HEK293 (cell line): ENCODE measurements around the gene SNX10.

ENCODE experiments used
- HOXA7 ChIP-seq: sonication (generic); formaldehyde crosslinking; IDR thresholded peaks from 2 replicates; pipeline ENCODE4 v1.8.1; 2022; ENCODE audit warnings: missing genetic modification reagents, borderline replicate concordance
- HOXC10 ChIP-seq: sonication (generic); formaldehyde crosslinking; IDR thresholded peaks from 2 replicates; pipeline ENCODE4 v1.8.1; 2023; ENCODE audit warnings: mild to moderate bottlenecking, missing genetic modification reagents
- KLF16 ChIP-seq: fragments of 450-650 bp; formaldehyde crosslinking; IDR thresholded peaks from 2 replicates; pipeline ENCODE4 v1.5.1; 2017; ENCODE audit warnings: missing biosample characterization, missing genetic modification characterization
- KLF9 ChIP-seq: fragments of 450-650 bp; formaldehyde crosslinking; IDR thresholded peaks from 2 replicates; pipeline ENCODE4 v1.5.1; 2016; ENCODE audit warnings: missing biosample characterization, missing genetic modification characterization, low read depth
- PATZ1 ChIP-seq: fragments of 450-650 bp; formaldehyde crosslinking; IDR thresholded peaks from 2 replicates; pipeline ENCODE4 v1.5.1; 2016; ENCODE audit warnings: missing biosample characterization, missing genetic modification characterization
- RBAK ChIP-seq: fragments of 450-650 bp; formaldehyde crosslinking; IDR thresholded peaks from 2 replicates; pipeline ENCODE4 v1.5.1; 2016; ENCODE audit warnings: missing biosample characterization, missing genetic modification characterization
- SCRT2 ChIP-seq: fragments of 450-650 bp; formaldehyde crosslinking; IDR thresholded peaks from 2 replicates; pipeline ENCODE4 v1.5.1; 2016; ENCODE audit warnings: missing biosample characterization, missing genetic modification characterization
- SP3 ChIP-seq: fragments of 450-650 bp; formaldehyde crosslinking; IDR thresholded peaks from 2 replicates; pipeline ENCODE4 v1.5.1; 2016; ENCODE audit warnings: missing biosample characterization, missing genetic modification characterization
- ZBTB8A ChIP-seq: fragments of 450-650 bp; formaldehyde crosslinking; IDR thresholded peaks from 2 replicates; pipeline ENCODE4 v1.5.1; 2016; ENCODE audit warnings: missing biosample characterization, missing genetic modification characterization
- ZIC2 ChIP-seq: fragments of 450-650 bp; formaldehyde crosslinking; IDR thresholded peaks from 2 replicates; pipeline ENCODE4 v1.5.1; 2016; ENCODE audit warnings: missing biosample characterization, missing genetic modification characterization
- ZNF121 ChIP-seq: fragments of 450-650 bp; formaldehyde crosslinking; IDR thresholded peaks from 2 replicates; pipeline ENCODE4 v1.5.1; 2016; ENCODE audit warnings: missing biosample characterization, missing genetic modification characterization
- ZNF140 ChIP-seq: fragments of 450-650 bp; formaldehyde crosslinking; IDR thresholded peaks from 2 replicates; pipeline ENCODE4 v1.5.1; 2016; ENCODE audit warnings: missing biosample characterization, missing genetic modification characterization
- ZNF155 ChIP-seq: fragments of 450-650 bp; formaldehyde crosslinking; IDR thresholded peaks from 2 replicates; pipeline ENCODE4 v1.5.1; 2016; ENCODE audit warnings: missing biosample characterization, missing genetic modification characterization
- ZNF169 ChIP-seq: fragments of 450-650 bp; formaldehyde crosslinking; IDR thresholded peaks from 2 replicates; pipeline ENCODE4 v1.5.1; 2016; ENCODE audit warnings: missing biosample characterization, missing genetic modification characterization
- ZNF266 ChIP-seq: fragments of 450-650 bp; formaldehyde crosslinking; IDR thresholded peaks from 2 replicates; pipeline ENCODE4 v1.5.1; 2016; ENCODE audit warnings: missing biosample characterization, missing genetic modification characterization, low read depth
- ZNF324 ChIP-seq: fragments of 450-650 bp; formaldehyde crosslinking; IDR thresholded peaks from 2 replicates; pipeline ENCODE4 v1.5.1; 2016; ENCODE audit warnings: missing biosample characterization, missing genetic modification characterization
- ZNF341 ChIP-seq: fragments of 450-650 bp; formaldehyde crosslinking; IDR thresholded peaks from 2 replicates; pipeline ENCODE4; 2016; ENCODE audit warnings: low read depth, missing biosample characterization, missing genetic modification characterization
- ZNF350 ChIP-seq: fragments of 450-650 bp; formaldehyde crosslinking; IDR thresholded peaks from 2 replicates; pipeline ENCODE4 v1.5.0; 2017; ENCODE audit warnings: missing biosample characterization, mild to moderate bottlenecking, missing genetic modification characterization
- ZNF391 ChIP-seq: fragments of 450-650 bp; formaldehyde crosslinking; IDR thresholded peaks from 2 replicates; pipeline ENCODE4 v1.5.1; 2016; ENCODE audit warnings: low read depth, missing biosample characterization, missing genetic modification characterization, borderline replicate concordance
- ZNF530 ChIP-seq: fragments of 450-650 bp; formaldehyde crosslinking; IDR thresholded peaks from 2 replicates; pipeline ENCODE4 v1.5.1; 2016; ENCODE audit warnings: low read depth, missing biosample characterization, missing genetic modification characterization
- ZNF558 ChIP-seq: fragments of 450-650 bp; formaldehyde crosslinking; IDR thresholded peaks from 2 replicates; pipeline ENCODE4 v1.5.1; 2016; ENCODE audit warnings: missing biosample characterization, missing genetic modification characterization
- ZNF623 ChIP-seq: fragments of 450-650 bp; formaldehyde crosslinking; IDR thresholded peaks from 2 replicates; pipeline ENCODE4 v1.5.1; 2016; ENCODE audit warnings: missing biosample characterization, missing genetic modification characterization
- ZNF664 ChIP-seq: fragments of 450-650 bp; formaldehyde crosslinking; IDR thresholded peaks from 2 replicates; pipeline ENCODE4 v1.5.1; 2016; ENCODE audit warnings: missing biosample characterization, missing genetic modification characterization
- ZXDB ChIP-seq: fragments of 450-650 bp; formaldehyde crosslinking; IDR thresholded peaks from 2 replicates; pipeline ENCODE4 v1.5.1; 2016; ENCODE audit warnings: missing biosample characterization, missing genetic modification characterization
- TF ChIP-seq, protein P1 (sequence below): fragments of 450-650 bp; formaldehyde crosslinking; IDR thresholded peaks from 2 replicates; pipeline ENCODE4 v1.5.1; 2016; ENCODE audit warnings: missing biosample characterization, missing genetic modification characterization
- TF ChIP-seq, protein P2 (sequence below): fragments of 450-650 bp; formaldehyde crosslinking; optimal IDR thresholded peaks from 2 replicates; pipeline ENCODE3; 2016; ENCODE audit warnings: missing biosample characterization, mild to moderate bottlenecking, missing genetic modification characterization
- TF ChIP-seq, protein P3 (sequence below): fragments of 450-650 bp; formaldehyde crosslinking; IDR thresholded peaks from 2 replicates; pipeline ENCODE4 v1.5.1; 2016; ENCODE audit warnings: missing biosample characterization, missing genetic modification characterization
- TF ChIP-seq, protein P4 (sequence below): fragments of 450-650 bp; formaldehyde crosslinking; IDR thresholded peaks from 2 replicates; pipeline ENCODE4 v1.5.1; 2017; ENCODE audit warnings: missing biosample characterization, mild to moderate bottlenecking, missing genetic modification characterization, moderate library complexity

Gene SNX10

DNA sequence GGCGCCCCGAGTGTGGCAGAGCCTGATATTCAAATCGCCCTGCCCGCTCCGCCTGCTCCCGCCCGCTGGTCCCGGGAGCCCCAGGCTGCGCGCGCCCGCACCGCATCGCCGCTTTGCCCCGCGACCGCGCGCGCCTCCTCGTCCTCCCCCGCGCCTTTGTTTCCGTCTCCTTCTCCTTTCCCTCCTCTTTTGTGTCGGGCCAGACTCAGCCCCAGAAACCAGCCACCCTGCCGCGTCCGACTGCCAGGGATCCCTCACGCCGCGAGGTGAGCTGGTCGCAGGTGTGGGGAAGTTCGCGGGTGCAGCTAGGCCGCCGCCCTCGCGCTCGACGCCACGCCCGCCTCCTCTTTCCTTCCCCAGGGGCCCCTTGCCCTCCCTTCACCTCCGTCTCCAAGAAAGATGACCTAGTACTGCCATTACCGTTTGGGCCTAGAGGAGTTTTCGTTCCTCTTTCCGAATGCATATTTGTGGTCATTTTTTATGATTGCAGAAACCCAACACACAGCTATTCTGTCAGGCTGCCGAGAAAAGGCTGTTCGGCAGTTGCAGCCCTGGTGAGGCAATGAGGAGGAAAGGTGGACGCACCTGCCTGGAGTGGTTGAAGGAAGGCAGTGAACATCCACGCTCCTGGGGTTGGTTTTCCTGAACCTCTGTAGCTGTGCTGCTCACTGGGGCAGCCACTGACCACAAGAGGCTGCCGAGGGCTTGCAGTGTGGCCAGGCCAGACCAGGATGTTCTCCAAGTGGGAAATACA is 107.3 kb downstream of the SNX10 start (continued):
- TF ChIP-seq KLF16 (tag by site-specific recombination) (0 out of 2 replicates have a peak, but pooled peaks have one; percentile 60), ZNF155 (tag by site-specific recombination) (no peak), PATZ1 (tag by site-specific recombination) (peak; percentile 73), HOXC10 (CRISPR knock-in tag) (no peak), SCRT2 (no peak), ZIC2 (0 out of 2 replicates have a peak, but pooled peaks have one; percentile 40), KLF9 (tag by site-specific recombination) (peak; percentile 71), ZNF266 (tag by site-specific recombination) (no peak), ZNF140 (tag by site-specific recombination) (no peak), ZNF350 (tag by site-specific recombination) (no peak), ZNF169 (tag by site-specific recombination) (no peak), RBAK (no peak), ZNF391 (no peak), ZNF324 (no peak), ZNF664 (tag by site-specific recombination) (no peak), ZNF558 (no peak), ZNF530 (tag by site-specific recombination) (no peak), ZNF341 (tag by site-specific recombination) (peak; percentile 49), ZNF121 (tag by site-specific recombination) (no peak), ZNF623 (tag by site-specific recombination) (no peak), SP3 (tag by site-specific recombination) (peak; percentile 47), ZXDB (peak; percentile 84), ZBTB8A (peak; percentile 67), HOXA7 (CRISPR knock-in tag) (no peak)
- TF ChIP-seq, protein P1, sequence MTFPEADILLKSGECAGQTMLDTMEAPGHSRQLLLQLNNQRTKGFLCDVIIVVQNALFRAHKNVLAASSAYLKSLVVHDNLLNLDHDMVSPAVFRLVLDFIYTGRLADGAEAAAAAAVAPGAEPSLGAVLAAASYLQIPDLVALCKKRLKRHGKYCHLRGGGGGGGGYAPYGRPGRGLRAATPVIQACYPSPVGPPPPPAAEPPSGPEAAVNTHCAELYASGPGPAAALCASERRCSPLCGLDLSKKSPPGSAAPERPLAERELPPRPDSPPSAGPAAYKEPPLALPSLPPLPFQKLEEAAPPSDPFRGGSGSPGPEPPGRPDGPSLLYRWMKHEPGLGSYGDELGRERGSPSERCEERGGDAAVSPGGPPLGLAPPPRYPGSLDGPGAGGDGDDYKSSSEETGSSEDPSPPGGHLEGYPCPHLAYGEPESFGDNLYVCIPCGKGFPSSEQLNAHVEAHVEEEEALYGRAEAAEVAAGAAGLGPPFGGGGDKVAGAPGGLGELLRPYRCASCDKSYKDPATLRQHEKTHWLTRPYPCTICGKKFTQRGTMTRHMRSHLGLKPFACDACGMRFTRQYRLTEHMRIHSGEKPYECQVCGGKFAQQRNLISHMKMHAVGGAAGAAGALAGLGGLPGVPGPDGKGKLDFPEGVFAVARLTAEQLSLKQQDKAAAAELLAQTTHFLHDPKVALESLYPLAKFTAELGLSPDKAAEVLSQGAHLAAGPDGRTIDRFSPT (tag by site-specific recombination) = 0 out of 2 replicates have a peak, but pooled peaks have one; percentile 55
- TF ChIP-seq, protein P2, sequence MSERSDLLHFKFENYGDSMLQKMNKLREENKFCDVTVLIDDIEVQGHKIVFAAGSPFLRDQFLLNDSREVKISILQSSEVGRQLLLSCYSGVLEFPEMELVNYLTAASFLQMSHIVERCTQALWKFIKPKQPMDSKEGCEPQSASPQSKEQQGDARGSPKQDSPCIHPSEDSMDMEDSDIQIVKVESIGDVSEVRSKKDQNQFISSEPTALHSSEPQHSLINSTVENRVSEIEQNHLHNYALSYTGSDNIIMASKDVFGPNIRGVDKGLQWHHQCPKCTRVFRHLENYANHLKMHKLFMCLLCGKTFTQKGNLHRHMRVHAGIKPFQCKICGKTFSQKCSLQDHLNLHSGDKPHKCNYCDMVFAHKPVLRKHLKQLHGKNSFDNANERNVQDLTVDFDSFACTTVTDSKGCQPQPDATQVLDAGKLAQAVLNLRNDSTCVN (tag by site-specific recombination) = peak; percentile 93
- TF ChIP-seq, protein P3, sequence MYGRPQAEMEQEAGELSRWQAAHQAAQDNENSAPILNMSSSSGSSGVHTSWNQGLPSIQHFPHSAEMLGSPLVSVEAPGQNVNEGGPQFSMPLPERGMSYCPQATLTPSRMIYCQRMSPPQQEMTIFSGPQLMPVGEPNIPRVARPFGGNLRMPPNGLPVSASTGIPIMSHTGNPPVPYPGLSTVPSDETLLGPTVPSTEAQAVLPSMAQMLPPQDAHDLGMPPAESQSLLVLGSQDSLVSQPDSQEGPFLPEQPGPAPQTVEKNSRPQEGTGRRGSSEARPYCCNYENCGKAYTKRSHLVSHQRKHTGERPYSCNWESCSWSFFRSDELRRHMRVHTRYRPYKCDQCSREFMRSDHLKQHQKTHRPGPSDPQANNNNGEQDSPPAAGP (tag by site-specific recombination) = peak; percentile 72
- TF ChIP-seq, protein P4, sequence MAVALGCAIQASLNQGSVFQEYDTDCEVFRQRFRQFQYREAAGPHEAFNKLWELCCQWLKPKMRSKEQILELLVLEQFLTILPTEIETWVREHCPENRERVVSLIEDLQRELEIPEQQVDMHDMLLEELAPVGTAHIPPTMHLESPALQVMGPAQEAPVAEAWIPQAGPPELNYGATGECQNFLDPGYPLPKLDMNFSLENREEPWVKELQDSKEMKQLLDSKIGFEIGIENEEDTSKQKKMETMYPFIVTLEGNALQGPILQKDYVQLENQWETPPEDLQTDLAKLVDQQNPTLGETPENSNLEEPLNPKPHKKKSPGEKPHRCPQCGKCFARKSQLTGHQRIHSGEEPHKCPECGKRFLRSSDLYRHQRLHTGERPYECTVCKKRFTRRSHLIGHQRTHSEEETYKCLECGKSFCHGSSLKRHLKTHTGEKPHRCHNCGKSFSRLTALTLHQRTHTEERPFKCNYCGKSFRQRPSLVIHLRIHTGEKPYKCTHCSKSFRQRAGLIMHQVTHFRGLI (tag by site-specific recombination) = peak; percentile 57
